ENCODE measurements around the gene RAB7A.

The RAB7A gene

DNA sequence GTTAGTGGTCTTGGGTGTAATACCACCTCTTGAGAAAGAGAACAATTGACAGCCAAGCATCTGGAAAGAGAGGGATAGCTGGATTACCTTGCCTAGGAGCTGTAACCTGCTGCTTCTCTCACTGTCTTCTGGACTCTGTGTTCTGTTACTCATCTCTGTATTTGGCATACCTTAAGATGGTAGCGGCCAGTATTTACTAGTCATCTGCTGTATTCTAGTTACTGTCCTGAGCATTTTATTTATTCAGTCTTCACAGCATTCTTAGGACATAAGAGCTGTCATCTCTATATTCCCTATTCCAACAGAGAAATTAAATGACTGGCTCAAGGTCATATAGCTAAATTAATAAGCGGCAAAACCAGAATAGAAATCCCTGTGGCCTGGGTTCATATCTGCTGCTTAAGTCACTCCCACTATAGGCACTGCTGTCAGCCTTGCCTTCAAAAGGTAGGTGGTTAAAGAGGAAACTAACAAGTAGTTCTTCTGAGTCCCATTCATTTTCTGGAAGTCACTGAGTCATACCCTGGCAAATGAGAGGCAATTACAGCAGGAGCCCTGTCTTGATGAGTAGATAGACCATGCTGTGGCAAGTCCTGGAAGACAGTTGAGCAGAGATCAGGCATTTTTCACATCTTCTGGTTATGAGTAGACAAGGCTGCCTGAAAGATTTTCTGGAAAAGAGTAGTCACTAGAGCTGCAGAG, 68.2 kb downstream of the RAB7A start:
- no peak for DNase-seq

DNA sequence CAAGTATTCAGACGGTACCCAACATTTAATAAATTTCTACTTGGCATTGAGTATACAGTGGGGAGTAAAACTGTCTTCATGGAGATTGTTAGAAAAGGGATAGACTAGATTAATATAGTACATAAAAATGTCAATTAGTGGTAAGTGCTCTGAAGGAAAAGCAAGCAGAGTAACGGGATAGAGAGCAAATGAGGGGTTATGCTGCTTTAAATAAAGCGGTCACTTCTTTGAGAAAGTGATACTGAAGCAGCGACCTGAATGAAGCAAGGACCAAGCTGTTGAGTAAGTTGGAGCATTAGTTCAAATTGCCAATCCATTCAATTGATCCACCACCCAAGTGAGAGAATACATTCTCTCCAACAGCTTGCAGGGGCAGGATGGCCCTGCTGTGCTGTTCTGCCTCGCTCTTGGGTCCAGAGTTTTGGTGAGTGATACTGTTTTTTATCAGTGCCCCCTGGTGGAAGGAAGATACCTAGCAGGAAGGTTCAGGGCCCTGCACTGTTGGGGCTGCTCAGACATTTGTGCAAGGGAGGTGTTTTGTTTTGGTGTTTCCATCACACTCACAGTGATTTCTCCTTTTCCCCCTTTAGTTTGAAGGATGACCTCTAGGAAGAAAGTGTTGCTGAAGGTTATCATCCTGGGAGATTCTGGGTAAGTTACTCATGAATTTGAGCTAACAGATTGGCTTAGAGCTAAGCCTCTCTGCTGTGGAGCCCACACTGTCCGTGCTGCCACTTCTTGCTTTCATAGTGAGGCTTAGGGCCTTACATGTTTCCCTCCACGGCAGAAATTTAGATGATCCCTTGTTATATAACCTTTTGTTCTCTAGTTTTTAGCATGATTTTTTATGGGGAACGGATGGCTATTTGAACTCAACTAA, 69.0 kb downstream of the RAB7A start:
- peak; percentile 72 for DNase-seq

DNA sequence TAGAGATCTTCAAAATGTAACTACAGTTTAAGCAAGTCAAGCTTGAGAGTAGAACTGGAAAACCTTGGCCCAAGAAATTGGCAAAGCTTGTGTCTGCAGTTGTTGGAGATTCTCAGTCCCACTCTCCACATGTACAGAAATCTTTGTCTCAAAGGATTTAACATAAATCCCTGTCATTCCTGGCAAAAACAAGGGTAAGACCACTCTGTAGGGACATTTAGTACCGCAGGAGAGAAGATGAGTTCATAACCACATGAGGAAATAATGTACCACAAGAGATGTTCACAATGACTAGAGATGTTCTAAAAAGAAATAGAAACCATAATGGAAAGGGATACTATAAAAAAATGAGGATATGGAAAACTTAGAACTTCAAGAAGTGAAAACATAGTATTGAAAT, 73.7 kb downstream of the RAB7A start:
- DNase-seq = no peak

DNA sequence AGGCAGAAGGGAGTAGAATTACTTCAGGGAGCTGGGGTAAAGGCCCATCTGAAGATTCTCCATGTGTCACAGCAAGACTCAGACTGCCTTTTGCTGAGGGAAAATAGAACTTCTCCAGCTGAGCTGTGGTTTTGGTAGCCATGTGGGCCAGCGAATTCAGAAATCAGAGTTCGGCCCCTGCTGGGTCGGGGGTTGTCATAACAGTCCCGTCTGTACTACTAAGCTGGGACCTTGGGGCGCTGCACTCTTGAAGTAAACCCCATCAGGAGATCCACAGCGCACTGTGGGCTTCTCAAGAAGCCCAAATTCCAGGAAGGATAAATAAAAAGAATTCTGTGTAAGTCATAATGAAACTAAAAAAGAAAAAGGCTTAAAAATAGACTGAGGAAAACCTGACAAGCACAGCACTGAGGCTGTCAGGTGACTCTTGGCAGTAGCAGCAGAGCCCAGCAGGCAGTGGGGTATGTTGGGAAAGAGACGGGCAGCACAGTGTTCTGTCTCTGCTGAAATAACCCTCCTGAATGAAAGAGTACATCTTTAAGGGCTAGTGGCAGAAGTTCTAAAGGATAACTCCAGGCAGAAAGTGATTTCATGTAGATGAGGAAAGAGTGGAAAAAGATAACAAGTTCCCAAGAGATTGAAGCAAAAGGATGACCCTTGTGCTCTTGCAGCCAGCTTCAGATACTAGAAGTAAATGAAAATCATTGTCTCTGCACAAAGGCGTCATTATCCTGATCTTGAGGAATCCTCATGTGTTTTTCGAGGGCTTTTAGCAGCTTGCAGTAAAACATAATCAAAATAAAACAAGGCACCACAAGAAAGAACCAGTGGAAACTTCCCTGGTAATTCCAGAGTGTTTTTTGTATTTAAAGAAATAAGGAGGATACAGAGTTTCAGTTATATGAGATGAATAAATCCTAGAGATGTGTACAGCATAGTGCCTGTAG, 74.5 kb downstream of the RAB7A start:
- DNase-seq = no peak

DNA sequence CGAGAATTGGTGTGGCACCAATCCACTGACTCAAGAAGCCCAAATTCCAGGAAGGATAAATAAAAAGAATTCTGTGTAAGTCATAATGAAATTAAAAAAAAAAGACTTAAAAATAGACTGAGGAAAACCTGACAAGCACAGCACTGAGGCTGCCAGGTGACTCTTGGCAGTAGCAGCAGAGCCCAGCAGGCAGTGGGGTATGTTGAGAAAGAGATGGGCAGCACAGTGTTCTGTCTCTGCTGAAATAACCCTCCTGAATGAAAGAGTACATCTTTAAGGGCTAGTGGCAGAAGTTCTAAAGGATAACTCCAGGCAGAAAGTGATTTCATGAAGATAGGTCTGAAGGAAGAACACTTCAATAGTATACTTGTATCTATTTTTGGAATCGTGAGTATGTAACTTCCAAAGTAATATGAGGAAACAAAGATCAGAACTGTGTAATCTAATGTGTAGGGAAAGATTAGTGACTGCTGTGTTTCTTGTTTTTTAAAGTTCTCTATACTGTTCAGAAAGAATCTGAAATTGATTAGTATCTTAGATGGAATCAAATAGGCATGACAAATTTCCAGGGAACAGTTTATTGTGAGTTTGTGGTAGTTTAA, 75.9 kb downstream of the RAB7A start:
- DNase-seq = no peak

DNA sequence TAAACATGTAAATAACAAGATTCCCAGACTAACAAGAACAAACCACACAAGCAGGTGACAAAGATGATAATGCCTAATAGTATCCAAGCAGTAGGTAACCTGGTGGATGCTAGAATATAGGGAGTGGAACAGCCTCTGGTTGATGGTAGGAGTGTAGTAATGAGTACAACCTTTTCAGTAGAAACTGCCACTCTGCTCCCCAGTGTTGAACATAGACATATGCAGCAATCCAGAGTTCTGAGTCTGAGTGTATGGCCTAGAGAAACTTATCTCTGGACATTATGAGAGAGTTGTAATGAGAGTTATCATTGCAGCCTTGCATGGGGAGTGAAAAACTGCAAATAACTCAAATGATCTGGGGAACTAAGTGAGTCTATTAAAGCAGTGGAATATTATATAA, 77.3 kb downstream of the RAB7A start:
- DNase-seq = no peak

DNA sequence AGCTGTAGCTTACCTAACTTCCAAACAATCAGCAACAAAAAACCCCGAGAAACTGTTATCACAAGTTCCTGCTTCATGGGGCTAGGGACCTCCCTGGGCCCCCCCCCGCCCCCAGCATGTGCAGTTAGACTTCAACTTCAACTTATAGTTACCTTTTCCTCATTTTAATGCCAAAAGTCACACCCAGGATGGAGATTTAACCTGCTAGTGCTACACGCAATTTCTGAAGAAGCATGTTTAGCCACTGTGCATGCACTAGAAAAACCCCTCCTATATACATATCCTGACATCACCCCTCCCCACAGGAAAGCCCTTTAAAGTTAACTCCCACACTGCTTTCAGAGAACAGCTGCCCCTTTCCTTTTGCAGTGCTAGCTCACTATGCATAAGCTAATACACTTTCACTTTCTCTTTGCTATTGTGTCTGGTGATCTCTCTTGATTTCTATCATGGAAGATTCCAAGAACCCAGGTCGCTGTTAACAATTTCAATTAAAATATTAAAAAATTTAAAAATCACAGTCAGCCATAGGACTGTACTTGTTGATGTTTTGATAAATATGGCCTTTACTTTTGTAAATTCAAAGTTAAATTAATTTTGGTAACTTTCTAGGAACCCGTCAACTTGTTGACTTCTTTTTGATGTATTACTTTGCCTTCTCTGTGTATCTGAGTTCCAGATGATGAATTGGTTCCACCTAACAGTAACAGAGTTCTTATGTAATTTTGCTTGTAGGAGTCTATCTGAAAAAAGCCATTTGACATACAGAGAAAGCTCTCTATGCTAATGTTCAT, 78.2 kb downstream of the RAB7A start:
- peak; percentile 74 for DNase-seq

DNA sequence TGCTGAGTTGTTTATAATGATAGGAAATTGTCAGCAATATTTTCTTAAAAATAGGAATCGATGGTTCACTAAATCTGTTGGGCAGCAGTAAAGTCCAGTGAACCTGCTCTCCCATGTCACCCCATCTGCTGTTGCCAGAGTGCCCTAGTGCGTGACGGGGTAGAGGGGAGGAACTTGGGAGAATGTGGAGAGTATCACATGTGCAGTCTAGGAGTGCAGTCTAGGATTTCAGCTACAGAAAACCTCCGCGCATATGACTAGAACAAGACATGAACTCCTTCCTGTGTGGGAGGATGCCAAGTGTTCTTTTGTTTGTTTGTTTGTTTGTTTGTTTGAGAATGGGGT, 78.8 kb downstream of the RAB7A start:
- DNase-seq = no peak

DNA sequence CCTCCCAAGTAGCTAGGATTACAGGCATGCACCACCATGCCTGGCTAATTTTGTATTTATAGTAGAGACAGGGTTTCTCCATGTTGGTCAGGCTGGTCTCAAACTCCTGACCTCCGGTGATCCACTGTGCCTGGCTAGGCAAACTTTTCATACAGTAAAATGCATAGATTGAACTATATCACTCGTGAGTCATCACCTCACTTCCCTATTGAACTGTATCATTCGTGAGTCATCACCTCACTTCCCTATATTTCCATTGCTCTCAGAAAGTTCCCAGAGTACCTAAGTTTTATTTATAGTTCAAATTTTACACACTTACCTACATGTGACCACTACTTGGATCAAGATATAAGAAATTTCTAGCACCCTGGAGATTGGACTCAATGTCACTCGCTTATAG, 79.8 kb downstream of the RAB7A start:
- DNase-seq = no peak

DNA sequence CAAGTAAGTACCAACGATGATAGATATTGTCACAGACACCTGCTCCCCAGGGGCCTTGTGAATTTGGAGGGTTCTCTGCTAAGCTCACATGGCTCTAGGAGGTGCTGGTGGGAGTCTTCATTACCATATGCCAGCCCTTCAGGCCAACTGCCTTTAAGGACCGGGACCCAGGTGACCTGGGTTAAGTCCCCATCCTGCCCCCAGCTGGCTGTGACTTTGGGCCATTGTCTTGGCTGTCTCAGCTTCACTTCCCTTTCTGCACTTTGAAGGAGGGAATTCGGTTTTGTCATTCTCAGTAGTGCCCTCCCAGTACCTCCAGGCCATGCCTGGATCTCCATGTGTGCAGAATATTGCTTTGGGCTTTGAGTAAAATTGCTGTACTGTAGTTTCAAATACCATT, 80.6 kb downstream of the RAB7A start:
- DNase-seq = no peak

DNA sequence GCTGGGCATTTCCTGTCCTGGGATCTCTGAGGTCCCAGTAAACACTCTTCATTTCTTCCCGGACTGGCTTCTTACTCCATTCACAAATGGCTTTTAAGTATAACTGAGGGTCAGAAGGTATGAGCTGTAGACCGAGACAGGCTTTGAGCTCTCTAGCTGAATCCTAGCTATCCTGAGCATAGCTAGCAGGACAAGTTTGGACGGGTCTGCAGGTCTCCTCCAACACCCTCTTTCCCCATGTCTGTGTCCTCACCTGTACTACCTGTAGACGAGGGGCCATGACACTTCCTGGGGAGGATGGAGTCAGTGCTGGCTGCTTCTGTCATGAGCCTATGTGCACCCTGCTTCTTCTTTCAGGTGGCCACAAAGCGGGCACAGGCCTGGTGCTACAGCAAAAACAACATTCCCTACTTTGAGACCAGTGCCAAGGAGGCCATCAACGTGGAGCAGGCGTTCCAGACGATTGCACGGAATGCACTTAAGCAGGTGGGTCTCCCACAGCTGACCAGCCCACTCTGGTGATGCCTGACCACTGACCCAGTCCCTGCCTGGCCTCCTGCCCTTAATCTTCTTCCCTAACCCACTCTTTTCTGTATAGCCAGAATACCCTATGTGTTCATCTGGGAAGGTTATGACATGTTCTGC, 81.3 kb downstream of the RAB7A start:
- DNase-seq = no peak

DNA sequence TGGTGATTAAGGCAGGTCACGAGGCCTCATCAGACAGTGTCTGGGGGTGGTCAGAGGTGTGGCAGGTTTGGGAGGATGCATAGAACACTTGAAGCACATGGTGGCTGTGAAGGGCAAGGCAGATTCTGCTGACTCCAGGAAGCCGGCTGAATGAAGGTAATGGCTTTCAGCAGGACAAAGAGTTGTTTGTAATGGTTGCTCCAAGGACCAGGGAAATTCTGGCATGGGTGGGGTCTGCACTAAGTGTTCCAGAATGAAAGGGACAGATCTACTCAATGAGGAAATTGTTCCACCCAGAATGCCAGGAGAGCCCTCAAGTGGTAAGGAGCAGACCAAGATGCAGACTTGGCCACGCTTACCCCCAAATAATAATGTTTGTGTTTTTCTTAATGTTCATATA, 82.7 kb downstream of the RAB7A start:
- no peak for DNase-seq

DNA sequence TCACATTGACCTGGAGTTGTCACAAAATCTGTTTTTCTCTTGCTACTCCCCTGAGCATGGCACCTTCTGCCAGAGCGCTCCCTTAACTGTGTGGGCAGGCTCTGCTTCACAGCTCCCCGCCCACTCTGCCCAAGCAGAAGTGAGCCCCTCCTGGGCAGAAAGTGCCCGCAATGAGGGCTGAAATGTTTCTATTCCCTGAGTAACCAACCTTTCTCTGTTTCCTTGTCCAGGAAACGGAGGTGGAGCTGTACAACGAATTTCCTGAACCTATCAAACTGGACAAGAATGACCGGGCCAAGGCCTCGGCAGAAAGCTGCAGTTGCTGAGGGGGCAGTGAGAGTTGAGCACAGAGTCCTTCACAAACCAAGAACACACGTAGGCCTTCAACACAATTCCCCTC, 87.1 kb downstream of the RAB7A start:
- DNase-seq = no peak

DNA sequence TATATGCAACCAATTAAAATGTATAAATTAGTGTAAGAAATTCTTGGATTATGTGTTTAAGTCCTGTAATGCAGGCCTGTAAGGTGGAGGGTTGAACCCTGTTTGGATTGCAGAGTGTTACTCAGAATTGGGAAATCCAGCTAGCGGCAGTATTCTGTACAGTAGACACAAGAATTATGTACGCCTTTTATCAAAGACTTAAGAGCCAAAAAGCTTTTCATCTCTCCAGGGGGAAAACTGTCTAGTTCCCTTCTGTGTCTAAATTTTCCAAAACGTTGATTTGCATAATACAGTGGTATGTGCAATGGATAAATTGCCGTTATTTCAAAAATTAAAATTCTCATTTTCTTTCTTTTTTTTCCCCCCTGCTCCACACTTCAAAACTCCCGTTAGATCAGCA, 88.1 kb downstream of the RAB7A start:
- no peak for DNase-seq

DNA sequence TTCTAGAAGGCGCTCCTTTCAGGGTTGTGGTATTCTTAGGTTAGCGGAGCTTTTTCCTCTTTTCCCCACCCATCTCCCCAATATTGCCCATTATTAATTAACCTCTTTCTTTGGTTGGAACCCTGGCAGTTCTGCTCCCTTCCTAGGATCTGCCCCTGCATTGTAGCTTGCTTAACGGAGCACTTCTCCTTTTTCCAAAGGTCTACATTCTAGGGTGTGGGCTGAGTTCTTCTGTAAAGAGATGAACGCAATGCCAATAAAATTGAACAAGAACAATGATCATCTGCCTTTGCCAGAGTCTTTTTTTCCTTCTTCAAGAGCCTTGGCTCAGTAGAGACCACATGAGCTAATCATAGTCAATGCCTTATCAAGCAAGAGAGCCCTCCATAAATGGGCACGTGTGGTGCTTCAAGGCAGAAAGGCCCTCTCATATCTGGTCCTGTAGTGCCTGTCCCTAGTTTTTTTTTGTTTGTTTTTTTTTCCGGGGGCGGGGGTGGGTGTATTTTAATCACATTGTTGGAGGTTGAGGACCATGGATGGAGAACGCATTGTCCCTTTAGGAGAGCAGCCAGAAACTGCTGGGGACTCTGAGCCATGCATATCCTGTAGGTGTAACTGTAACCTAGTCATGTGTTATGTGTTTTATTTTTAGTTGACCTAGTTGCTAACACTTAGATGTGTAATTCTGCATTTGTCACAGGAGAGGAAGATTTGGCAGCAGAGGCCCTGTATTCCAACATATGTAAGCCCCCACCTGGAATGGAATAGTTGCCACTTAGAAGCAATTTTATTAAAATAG, 88.7 kb downstream of the RAB7A start:
- no peak for DNase-seq

DNA sequence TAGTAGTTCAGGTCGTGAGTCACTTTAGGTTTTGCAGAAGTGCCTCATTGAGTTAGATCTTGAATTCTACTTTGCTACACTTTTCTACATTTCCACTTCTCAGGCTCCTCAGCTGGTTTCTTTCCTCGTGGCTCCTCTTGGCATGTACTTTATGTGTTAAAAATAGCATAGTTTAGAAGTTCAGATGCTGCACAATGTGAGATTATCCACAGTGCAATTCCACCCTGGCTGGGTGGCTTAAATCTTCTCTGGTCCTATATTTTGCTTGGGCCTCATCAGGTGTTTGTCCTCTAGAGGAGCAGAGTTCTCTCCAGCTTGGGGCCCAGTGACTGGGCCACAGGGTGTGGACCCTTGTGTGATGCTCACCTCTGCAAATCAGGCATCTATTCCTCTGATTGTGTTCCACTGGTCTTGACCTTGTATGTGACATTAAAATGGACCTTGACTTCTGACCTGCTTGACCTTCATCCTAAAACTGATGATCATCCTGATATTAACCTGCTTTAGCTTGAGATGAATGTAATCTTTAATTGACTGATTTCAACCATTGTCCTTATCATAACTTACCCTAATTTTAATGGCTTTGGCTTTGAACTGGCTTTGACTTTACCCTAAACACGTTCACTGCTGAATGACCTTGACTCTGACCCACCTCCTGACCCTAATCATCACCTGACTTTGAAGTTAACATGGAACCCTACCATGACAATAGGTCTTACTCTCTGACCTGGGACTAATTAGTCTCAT, 89.5 kb downstream of the RAB7A start:
- no peak for DNase-seq

DNA sequence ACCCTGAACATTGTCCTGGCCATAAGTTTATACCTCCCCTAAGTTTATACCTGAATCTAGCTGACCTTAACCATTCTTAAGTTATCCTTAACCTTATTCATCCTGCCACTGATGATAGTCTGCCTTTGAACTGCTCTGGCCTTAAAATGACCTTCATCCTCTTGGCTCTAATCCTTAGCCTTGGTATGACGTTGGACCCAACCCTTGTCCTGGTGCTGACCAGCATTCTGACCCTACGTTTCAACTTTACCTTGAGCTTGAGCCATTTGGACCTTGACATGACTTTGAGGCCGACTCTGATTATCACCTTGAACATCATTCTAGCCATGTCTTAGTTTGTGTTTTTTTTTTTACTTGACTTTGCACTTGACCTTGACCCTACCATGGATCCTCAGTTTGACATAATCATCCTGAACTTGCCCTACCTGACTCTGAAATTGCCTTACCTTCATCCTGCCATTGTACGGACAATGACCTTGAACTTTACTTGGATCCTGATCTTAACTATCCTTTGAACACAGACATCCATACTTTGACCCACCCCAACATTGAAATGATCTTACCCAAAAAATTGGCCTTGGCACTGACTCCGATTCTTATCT, 92.3 kb downstream of the RAB7A start:
- no peak for DNase-seq

DNA sequence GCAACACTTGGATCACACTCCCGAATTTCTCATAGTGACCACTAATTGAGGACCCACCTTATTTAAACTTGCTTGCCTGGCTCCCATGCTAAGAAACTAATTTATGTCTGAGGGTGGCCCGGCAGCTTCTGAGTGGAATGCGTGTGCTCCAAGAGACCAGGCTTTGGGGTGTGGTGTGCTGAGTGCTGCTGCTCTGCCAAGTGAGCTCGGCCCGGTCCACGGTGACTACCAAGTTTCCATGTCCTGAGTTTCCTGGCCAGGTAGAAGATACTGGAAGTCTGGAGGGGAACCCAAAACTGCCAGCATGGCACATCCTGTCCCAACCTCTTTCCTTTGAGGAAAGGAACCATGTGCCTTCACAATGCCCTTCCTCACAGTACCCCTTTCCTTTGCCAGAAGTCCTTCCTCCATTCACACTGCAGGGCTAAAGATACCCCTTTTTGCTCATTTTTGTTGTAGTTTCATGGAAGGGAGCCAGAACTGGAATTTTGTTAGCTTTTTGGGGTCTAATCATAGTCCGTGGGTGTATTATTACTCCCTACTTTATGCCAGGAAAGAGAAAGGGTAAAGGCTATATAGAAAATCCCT, 94.4 kb downstream of the RAB7A start:
- no peak for DNase-seq

DNA sequence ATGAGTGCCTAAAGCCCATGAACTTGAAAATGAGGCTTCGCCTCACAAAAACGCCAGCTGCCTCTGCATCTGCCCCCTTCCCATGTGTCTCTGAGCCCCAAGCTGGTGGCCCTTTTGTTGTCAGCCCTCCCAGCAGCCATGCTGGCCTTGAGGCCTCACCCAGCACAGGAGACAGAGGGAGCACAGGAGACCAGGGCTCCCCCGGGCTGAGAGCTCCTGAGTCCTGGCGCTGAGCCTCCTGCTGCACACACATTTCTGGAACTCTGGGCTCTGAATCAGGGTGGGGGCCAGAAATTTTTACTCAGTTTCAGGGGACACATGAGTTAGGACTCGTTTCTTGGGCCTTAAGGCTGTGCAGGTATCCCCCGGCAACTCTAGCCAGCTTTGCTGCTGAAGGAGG, 97.0 kb downstream of the RAB7A start:
- no peak for DNase-seq

Measured in CD4-positive, alpha-beta T cell treated with Interleukin-15 for 1 hour (primary cell).